Caco-2 (cell line): Measurements from ENCODE around the gene NSMF. TPM values are rescaled to one million over a fixed set of nuclear protein-coding genes. Genes with fewer than 3 reads are reported as not detected.

Experiments
- BruUV-seq: library from RNA; stranded (reverse); fragments of 400-500 nt; replicated peaks from 2 replicates; lab custom pipeline; 2021; lab: Mats Ljungman, UMichigan
- CTCF ChIA-PET: fragments of 300-600 bp; sonication (Branson Sonifier 250); formaldehyde crosslinking; loops from one replicate; lab custom pipeline; 2022; ENCODE audit warnings: antibody characterized with exemption; lab: Charles Lee
- POLR2A ChIA-PET: fragments of 300-600 bp; sonication (Branson Sonifier 250); formaldehyde crosslinking; loops from one replicate; lab custom pipeline; 2022; ENCODE audit warnings: antibody characterized with exemption; lab: Charles Lee
- DNase-seq, 2 experiments: peaks; one replicate each; pipeline versions ENCODE4 v3.0.0 to v3.0.0-alpha.2; 2020 to 2022
- H3K27me3 ChIP-seq: replicated peaks from 2 replicates; pipeline ENCODE4 v1.6.0; 2011; ENCODE audit warnings: low read length; ENCODE audit not compliant: control insufficient read depth, insufficient read depth
- H3K36me3 ChIP-seq: 2 replicates; pipeline ENCODE4 v1.5.1; 2011; ENCODE audit warnings: low read length; ENCODE audit not compliant: control insufficient read depth, insufficient read depth
- H3K4me1 ChIP-seq: fragments of 250-450 bp; sonication (Bioruptor Pico); 2 replicates; pipeline ENCODE4 v1.5.1; 2020; ENCODE audit warnings: mild to moderate bottlenecking
- H3K4me3 ChIP-seq: 2 replicates; pipeline ENCODE4 v1.5.1; 2011; ENCODE audit warnings: low read depth, mild to moderate bottlenecking, control low read depth, low read length
- H3K9me3 ChIP-seq: fragments of 250-450 bp; sonication (Bioruptor Pico); 2 replicates; pipeline ENCODE4 v1.5.1; 2020; ENCODE audit warnings: mild to moderate bottlenecking, moderate library complexity
- H3K27ac Mint-ChIP-seq: one replicate; pipeline ENCODE4 v1.8.0; 2022; ENCODE audit warnings: mixed read lengths; ENCODE audit not compliant: unreplicated experiment
- H3K27me3 Mint-ChIP-seq: one replicate; pipeline ENCODE4 v1.8.0; 2022; ENCODE audit warnings: mixed read lengths; ENCODE audit not compliant: insufficient read depth, unreplicated experiment
- H3K36me3 Mint-ChIP-seq: one replicate; pipeline ENCODE4 v1.8.0; 2022; ENCODE audit warnings: mild to moderate bottlenecking, mixed read lengths; ENCODE audit not compliant: insufficient read depth, unreplicated experiment
- H3K4me1 Mint-ChIP-seq: one replicate; pipeline ENCODE4 v1.8.0; 2022; ENCODE audit warnings: low read depth, mixed read lengths; ENCODE audit not compliant: unreplicated experiment
- H3K4me3 Mint-ChIP-seq: one replicate; pipeline ENCODE4 v1.8.0; 2022; ENCODE audit warnings: mild to moderate bottlenecking, moderate library complexity, mixed read lengths; ENCODE audit not compliant: unreplicated experiment
- H3K9me3 Mint-ChIP-seq: one replicate; pipeline ENCODE4 v1.8.0; 2022; ENCODE audit warnings: mixed read lengths; ENCODE audit not compliant: unreplicated experiment
- intact Hi-C: fragments of 100-400 bp; cut with micrococcal nuclease; formaldehyde crosslinking; loops from one replicate; pipeline ENCODE4 v1.10.0; 2022; ENCODE audit not compliant: unreplicated experiment
- total RNA-seq: library from RNA; stranded (reverse); gene quantifications from 2 replicates; pipeline ENCODE4 v1.2.3, GENCODE V29; 2022
- TF ChIP-seq, protein P1 (sequence below), 2 experiments: fragments of 200-600 bp in 1 of 2; IDR thresholded peaks; 1 replicate in 1 of 2; 2 replicates in 1 of 2; pipeline versions ENCODE4 v1.5.1 to v1.8.0; 2011 to 2022; ENCODE audit warnings: antibody characterized with exemption in 1 of 2, control low read depth in 1 of 2, inconsistent platforms in 1 of 2, low read depth in 1 of 2, low read length in 1 of 2, mild to moderate bottlenecking in 1 of 2, moderate library complexity in 1 of 2; ENCODE audit not compliant: insufficient read depth in 1 of 2, severe bottlenecking in 1 of 2, unreplicated experiment in 1 of 2

Gene NSMF
- total RNA-seq, 1 experiment from 2014 or later: 67.6 TPM

- ChIA-PET CTCF (no interaction called here), POLR2A (no interaction called here)
- DNase-seq: no peak
- TF ChIP-seq, protein P1, sequence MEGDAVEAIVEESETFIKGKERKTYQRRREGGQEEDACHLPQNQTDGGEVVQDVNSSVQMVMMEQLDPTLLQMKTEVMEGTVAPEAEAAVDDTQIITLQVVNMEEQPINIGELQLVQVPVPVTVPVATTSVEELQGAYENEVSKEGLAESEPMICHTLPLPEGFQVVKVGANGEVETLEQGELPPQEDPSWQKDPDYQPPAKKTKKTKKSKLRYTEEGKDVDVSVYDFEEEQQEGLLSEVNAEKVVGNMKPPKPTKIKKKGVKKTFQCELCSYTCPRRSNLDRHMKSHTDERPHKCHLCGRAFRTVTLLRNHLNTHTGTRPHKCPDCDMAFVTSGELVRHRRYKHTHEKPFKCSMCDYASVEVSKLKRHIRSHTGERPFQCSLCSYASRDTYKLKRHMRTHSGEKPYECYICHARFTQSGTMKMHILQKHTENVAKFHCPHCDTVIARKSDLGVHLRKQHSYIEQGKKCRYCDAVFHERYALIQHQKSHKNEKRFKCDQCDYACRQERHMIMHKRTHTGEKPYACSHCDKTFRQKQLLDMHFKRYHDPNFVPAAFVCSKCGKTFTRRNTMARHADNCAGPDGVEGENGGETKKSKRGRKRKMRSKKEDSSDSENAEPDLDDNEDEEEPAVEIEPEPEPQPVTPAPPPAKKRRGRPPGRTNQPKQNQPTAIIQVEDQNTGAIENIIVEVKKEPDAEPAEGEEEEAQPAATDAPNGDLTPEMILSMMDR (IDR thresholded peaks at IDR 0.05; ENCODE audit: insufficient read depth in 1 of 2, low read depth in 1 of 2, low read length in 1 of 2, severe bottlenecking in 1 of 2, unreplicated experiment in 1 of 2): no peak
- peaks cover 28% of the 10 kb centered on the region for H3K36me3 Mint-ChIP-seq
- no peaks in the 10 kb centered on the region for H3K27me3 Mint-ChIP-seq
- no peak overlapping the region for H3K4me3 Mint-ChIP-seq
- H3K4me1 Mint-ChIP-seq: peaks cover 3% of the 10 kb centered on the region
- Histone ChIP-seq H3K4me1 (no peaks in the 10 kb centered on the region), H3K27me3 (no peaks in the 10 kb centered on the region), H3K4me3 (no peak overlapping the region), H3K9me3 (peaks cover 9% of the 10 kb centered on the region), H3K36me3 (no peaks in the 10 kb centered on the region)
- H3K9me3 Mint-ChIP-seq: no peaks in the 10 kb centered on the region
- intact Hi-C loops: no loop called here
- H3K27ac Mint-ChIP-seq: no peak overlapping the region
- no TSS peak for BruUV-seq
These were observed 37.7 kb upstream of the NSMF start for GRCh38 chr9:137496601-137497375.

GRCh38 chr9:137494550-137495351, 35.6 kb upstream of the NSMF start:
- ChIA-PET POLR2A (no interaction called here), CTCF (no interaction called here)
- Mint-ChIP-seq H3K27ac (no peak overlapping the region), H3K4me1 (peaks cover 7% of the 10 kb centered on the region), H3K27me3 (no peaks in the 10 kb centered on the region), H3K4me3 (no peak overlapping the region), H3K9me3 (no peaks in the 10 kb centered on the region), H3K36me3 (peaks cover 20% of the 10 kb centered on the region)
- BruUV-seq: no TSS peak
- intact Hi-C loops: no loop called here
- H3K9me3 ChIP-seq: peaks cover 5% of the 10 kb centered on the region
- H3K27me3 ChIP-seq: no peaks in the 10 kb centered on the region
- H3K36me3 ChIP-seq: no peaks in the 10 kb centered on the region
- DNase-seq: no peak
- TF ChIP-seq, protein P1 (IDR thresholded peaks at IDR 0.05; ENCODE audit: insufficient read depth in 1 of 2, low read depth in 1 of 2, low read length in 1 of 2, severe bottlenecking in 1 of 2, unreplicated experiment in 1 of 2): no peak
- no peaks in the 10 kb centered on the region for H3K4me1 ChIP-seq
- H3K4me3 ChIP-seq: no peak overlapping the region

- TF ChIP-seq, protein P1 (IDR thresholded peaks at IDR 0.05; ENCODE audit: insufficient read depth in 1 of 2, low read depth in 1 of 2, low read length in 1 of 2, severe bottlenecking in 1 of 2, unreplicated experiment in 1 of 2): no peak
- DNase-seq: no peak
- Mint-ChIP-seq H3K9me3 (no peaks in the 10 kb centered on the region), H3K4me1 (peaks cover 7% of the 10 kb centered on the region), H3K27ac (no peak overlapping the region), H3K36me3 (peaks cover 18% of the 10 kb centered on the region), H3K27me3 (no peaks in the 10 kb centered on the region), H3K4me3 (no peak overlapping the region)
- no peak overlapping the region for H3K4me3 ChIP-seq
- no peaks in the 10 kb centered on the region; the same call in 1 of the 2 replicates for H3K27me3 ChIP-seq
- intact Hi-C loops: no loop called here
- ChIA-PET CTCF (no interaction called here), POLR2A (no interaction called here)
- H3K9me3 ChIP-seq: peaks cover 5% of the 10 kb centered on the region
- no peaks in the 10 kb centered on the region for H3K36me3 ChIP-seq
- no peaks in the 10 kb centered on the region for H3K4me1 ChIP-seq
- BruUV-seq: no TSS peak
These were observed 35.0 kb upstream of the NSMF start for GRCh38 chr9:137494104-137494544.
